Caco-2 (cell line): Measurements from ENCODE around the gene RRAS. TPM values are rescaled to one million over a fixed set of nuclear protein-coding genes. Genes with fewer than 3 reads are reported as not detected.

Experiments used
- BruUV-seq: library from RNA; stranded (reverse); fragments of 400-500 nt; replicated peaks from 2 replicates; lab custom pipeline; 2021; lab: Mats Ljungman, UMichigan
- CTCF ChIA-PET: fragments of 300-600 bp; sonication (Branson Sonifier 250); formaldehyde crosslinking; loops from one replicate; lab custom pipeline; 2022; ENCODE audit warnings: antibody characterized with exemption; lab: Charles Lee
- POLR2A ChIA-PET: fragments of 300-600 bp; sonication (Branson Sonifier 250); formaldehyde crosslinking; loops from one replicate; lab custom pipeline; 2022; ENCODE audit warnings: antibody characterized with exemption; lab: Charles Lee
- DNase-seq, 2 experiments: peaks; one replicate each; pipeline versions ENCODE4 v3.0.0 to v3.0.0-alpha.2; 2020 to 2022
- H3K27me3 ChIP-seq: replicated peaks from 2 replicates; pipeline ENCODE4 v1.6.0; 2011; ENCODE audit warnings: low read length; ENCODE audit not compliant: control insufficient read depth, insufficient read depth
- H3K36me3 ChIP-seq: 2 replicates; pipeline ENCODE4 v1.5.1; 2011; ENCODE audit warnings: low read length; ENCODE audit not compliant: control insufficient read depth, insufficient read depth
- H3K4me1 ChIP-seq: fragments of 250-450 bp; sonication (Bioruptor Pico); 2 replicates; pipeline ENCODE4 v1.5.1; 2020; ENCODE audit warnings: mild to moderate bottlenecking
- H3K4me3 ChIP-seq: 2 replicates; pipeline ENCODE4 v1.5.1; 2011; ENCODE audit warnings: low read depth, mild to moderate bottlenecking, control low read depth, low read length
- H3K9me3 ChIP-seq: fragments of 250-450 bp; sonication (Bioruptor Pico); 2 replicates; pipeline ENCODE4 v1.5.1; 2020; ENCODE audit warnings: mild to moderate bottlenecking, moderate library complexity
- H3K27ac Mint-ChIP-seq: one replicate; pipeline ENCODE4 v1.8.0; 2022; ENCODE audit warnings: mixed read lengths; ENCODE audit not compliant: unreplicated experiment
- H3K27me3 Mint-ChIP-seq: one replicate; pipeline ENCODE4 v1.8.0; 2022; ENCODE audit warnings: mixed read lengths; ENCODE audit not compliant: insufficient read depth, unreplicated experiment
- H3K36me3 Mint-ChIP-seq: one replicate; pipeline ENCODE4 v1.8.0; 2022; ENCODE audit warnings: mild to moderate bottlenecking, mixed read lengths; ENCODE audit not compliant: insufficient read depth, unreplicated experiment
- H3K4me1 Mint-ChIP-seq: one replicate; pipeline ENCODE4 v1.8.0; 2022; ENCODE audit warnings: low read depth, mixed read lengths; ENCODE audit not compliant: unreplicated experiment
- H3K4me3 Mint-ChIP-seq: one replicate; pipeline ENCODE4 v1.8.0; 2022; ENCODE audit warnings: mild to moderate bottlenecking, moderate library complexity, mixed read lengths; ENCODE audit not compliant: unreplicated experiment
- H3K9me3 Mint-ChIP-seq: one replicate; pipeline ENCODE4 v1.8.0; 2022; ENCODE audit warnings: mixed read lengths; ENCODE audit not compliant: unreplicated experiment
- intact Hi-C: fragments of 100-400 bp; cut with micrococcal nuclease; formaldehyde crosslinking; loops from one replicate; pipeline ENCODE4 v1.10.0; 2022; ENCODE audit not compliant: unreplicated experiment
- total RNA-seq: library from RNA; stranded (reverse); gene quantifications from 2 replicates; pipeline ENCODE4 v1.2.3, GENCODE V29; 2022
- TF ChIP-seq, protein P1 (sequence below), 2 experiments: fragments of 200-600 bp in 1 of 2; IDR thresholded peaks; 1 replicate in 1 of 2; 2 replicates in 1 of 2; pipeline versions ENCODE4 v1.5.1 to v1.8.0; 2011 to 2022; ENCODE audit warnings: antibody characterized with exemption in 1 of 2, control low read depth in 1 of 2, inconsistent platforms in 1 of 2, low read depth in 1 of 2, low read length in 1 of 2, mild to moderate bottlenecking in 1 of 2, moderate library complexity in 1 of 2; ENCODE audit not compliant: insufficient read depth in 1 of 2, severe bottlenecking in 1 of 2, unreplicated experiment in 1 of 2

The RRAS gene
- total RNA-seq, 1 experiment from 2014 or later, result 10.6 TPM

DNA sequence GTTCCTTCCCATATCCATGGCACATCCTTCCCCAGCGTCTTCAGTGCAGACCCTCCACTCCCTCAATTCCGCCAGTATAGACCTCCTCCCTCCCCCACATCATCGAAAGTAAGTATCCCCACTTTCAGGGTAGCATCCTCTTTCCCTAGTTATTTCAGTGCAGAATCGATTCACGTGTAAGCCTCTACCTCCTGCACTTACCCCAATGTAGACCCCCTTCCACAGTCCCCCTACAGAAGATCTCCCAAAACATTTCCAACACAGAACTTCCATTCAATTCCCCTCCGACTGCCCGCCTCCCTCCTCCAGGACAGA lies 25.1 kb upstream of the RRAS start:
- Histone ChIP-seq H3K4me1 (peaks cover 13% of the 10 kb centered on the region; the same call in 1 of the 2 replicates), H3K4me3 (peak overlapping the region; percentile 86), H3K9me3 (peaks cover 5% of the 10 kb centered on the region), H3K27me3 (no peaks in the 10 kb centered on the region), H3K36me3 (peaks cover 5% of the 10 kb centered on the region)
- POLR2A ChIA-PET, result interaction anchor here (0.6 to 2.6 kb wide), 5 partner anchors 10 to 25 kb away, joined by 4 to 24 read pairs (median 15); partner anchors contain the start of genes PRMT1, RRAS and SCAF1
- no TSS peak for BruUV-seq
- CTCF ChIA-PET, result interaction anchor here (0.5 to 2.0 kb wide), 5 partner anchors 11 to 171 kb away, joined by 4 to 14 read pairs (median 7); partner anchors contain the start of gene RRAS
- Mint-ChIP-seq H3K27ac (peak overlapping the region; percentile 89), H3K36me3 (peaks cover 80% of the 10 kb centered on the region), H3K9me3 (no peaks in the 10 kb centered on the region), H3K27me3 (no peaks in the 10 kb centered on the region), H3K4me3 (peak overlapping the region; percentile 93), H3K4me1 (peaks cover 18% of the 10 kb centered on the region)
- DNase-seq, result no peak
- intact Hi-C loops, result loop anchor here (1.0 kb wide), 2 partner anchors 11 to 25 kb away; partner anchors contain the start of gene RRAS
- TF ChIP-seq, protein P1, sequence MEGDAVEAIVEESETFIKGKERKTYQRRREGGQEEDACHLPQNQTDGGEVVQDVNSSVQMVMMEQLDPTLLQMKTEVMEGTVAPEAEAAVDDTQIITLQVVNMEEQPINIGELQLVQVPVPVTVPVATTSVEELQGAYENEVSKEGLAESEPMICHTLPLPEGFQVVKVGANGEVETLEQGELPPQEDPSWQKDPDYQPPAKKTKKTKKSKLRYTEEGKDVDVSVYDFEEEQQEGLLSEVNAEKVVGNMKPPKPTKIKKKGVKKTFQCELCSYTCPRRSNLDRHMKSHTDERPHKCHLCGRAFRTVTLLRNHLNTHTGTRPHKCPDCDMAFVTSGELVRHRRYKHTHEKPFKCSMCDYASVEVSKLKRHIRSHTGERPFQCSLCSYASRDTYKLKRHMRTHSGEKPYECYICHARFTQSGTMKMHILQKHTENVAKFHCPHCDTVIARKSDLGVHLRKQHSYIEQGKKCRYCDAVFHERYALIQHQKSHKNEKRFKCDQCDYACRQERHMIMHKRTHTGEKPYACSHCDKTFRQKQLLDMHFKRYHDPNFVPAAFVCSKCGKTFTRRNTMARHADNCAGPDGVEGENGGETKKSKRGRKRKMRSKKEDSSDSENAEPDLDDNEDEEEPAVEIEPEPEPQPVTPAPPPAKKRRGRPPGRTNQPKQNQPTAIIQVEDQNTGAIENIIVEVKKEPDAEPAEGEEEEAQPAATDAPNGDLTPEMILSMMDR (IDR thresholded peaks at IDR 0.05; ENCODE audit: insufficient read depth in 1 of 2, low read depth in 1 of 2, low read length in 1 of 2, severe bottlenecking in 1 of 2, unreplicated experiment in 1 of 2), result no peak

DNA sequence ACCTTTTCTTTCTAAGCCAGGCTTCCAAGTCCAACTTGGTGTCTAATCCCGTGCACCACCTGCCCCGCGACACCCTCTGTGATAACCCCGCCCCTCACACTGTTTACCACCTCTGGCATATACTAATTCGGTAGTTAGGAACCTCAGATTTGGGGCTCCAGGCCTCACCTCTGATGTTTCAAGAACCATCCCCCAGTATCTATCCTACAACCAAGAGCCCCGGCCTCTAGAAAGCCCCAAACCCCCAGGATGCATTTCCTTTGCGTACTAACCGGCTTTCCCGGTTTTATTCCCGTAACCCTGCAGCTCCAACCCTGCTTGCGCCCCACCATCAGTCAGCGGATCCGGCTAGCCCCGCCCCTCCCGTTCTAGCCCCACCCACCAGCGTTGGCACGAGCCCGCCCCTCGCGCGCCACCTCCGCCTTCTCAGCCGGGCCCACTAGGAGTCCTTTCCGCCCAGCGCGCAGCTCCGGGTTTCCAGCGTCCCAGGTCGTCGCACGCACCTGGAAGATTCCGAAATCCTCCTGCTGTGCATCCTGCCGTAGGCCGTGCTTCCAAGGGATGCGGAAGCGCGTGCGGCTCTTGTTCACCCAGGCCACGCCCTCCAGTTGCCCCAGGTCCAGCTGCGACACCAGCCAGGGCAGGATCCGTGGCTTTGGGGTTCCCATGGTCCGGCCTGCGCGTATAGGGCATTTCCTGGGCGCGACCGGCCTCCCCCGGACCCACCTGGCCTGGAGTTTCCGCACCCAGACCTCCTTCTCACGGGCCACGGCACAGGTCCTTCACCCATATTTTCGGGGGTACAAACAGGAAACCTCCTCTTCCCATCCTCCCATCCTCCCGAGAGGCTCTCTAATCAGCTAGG lies 24.5 kb upstream of the RRAS start:
- Histone ChIP-seq H3K9me3 (peaks cover 8% of the 10 kb centered on the region), H3K36me3 (peaks cover 10% of the 10 kb centered on the region), H3K4me1 (peaks cover 13% of the 10 kb centered on the region; the same call in 1 of the 2 replicates), H3K4me3 (peak overlapping the region; percentile 86), H3K27me3 (no peaks in the 10 kb centered on the region)
- TF ChIP-seq, protein P1 (IDR thresholded peaks at IDR 0.05; ENCODE audit: insufficient read depth in 1 of 2, low read depth in 1 of 2, low read length in 1 of 2, severe bottlenecking in 1 of 2, unreplicated experiment in 1 of 2), result no peak
- Mint-ChIP-seq H3K27me3 (no peaks in the 10 kb centered on the region), H3K27ac (peak overlapping the region; percentile 89), H3K36me3 (peaks cover 80% of the 10 kb centered on the region), H3K4me1 (peaks cover 18% of the 10 kb centered on the region), H3K9me3 (no peaks in the 10 kb centered on the region), H3K4me3 (peak overlapping the region; percentile 93)
- intact Hi-C loops, result loop anchor here (1.0 kb wide), 2 partner anchors 12 to 24 kb away; partner anchors contain the start of gene RRAS
- DNase-seq, result peak; percentile 93 to 95
- ChIA-PET CTCF (interaction anchor here (0.6 to 2.0 kb wide), 6 partner anchors 9 to 94 kb away, joined by 4 to 14 read pairs (median 7); partner anchors contain the start of gene RRAS), POLR2A (interaction anchor here (0.6 to 2.6 kb wide), 8 partner anchors 12 to 514 kb away, joined by 3 to 24 read pairs (median 6); partner anchors contain the start of genes NOSIP, PRMT1, PRRG2 and RPS11)
- no TSS peak for BruUV-seq

DNA sequence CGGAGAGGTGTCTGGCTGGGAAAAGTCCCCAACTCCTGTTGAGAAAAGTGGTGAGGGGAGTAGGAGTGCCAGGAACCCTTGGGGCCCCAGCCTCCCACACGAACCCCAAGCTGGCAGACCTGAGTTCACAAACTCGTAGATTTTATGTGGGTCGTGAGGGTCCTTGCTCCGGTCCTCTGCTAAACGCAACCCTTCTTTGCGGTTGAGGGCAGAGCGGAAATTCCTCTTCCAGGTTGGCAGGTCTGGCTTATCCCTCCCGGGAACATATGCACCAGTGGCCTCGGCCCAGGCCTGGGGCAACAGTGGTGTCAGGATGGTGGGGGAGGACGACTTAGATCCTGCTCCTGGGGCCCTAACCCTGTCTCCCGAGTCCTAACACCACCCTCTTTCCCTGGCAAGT lies 23.3 kb upstream of the RRAS start:
- peaks cover 8% of the 10 kb centered on the region for H3K9me3 ChIP-seq
- H3K4me3 Mint-ChIP-seq, result no peak overlapping the region
- BruUV-seq, result no TSS peak
- no peaks in the 10 kb centered on the region for H3K27me3 Mint-ChIP-seq
- peak overlapping the region; percentile 35 for H3K27ac Mint-ChIP-seq
- peaks cover 83% of the 10 kb centered on the region for H3K36me3 Mint-ChIP-seq
- no peak overlapping the region for H3K4me3 ChIP-seq
- peaks cover 18% of the 10 kb centered on the region for H3K4me1 Mint-ChIP-seq
- ChIA-PET POLR2A (no interaction called here), CTCF (interaction anchor here (0.6 to 1.5 kb wide), 2 partner anchors 18 to 59 kb away, joined by 4 to 7 read pairs; no protein-coding TSS in a partner anchor)
- H3K36me3 ChIP-seq, result peaks cover 18% of the 10 kb centered on the region
- TF ChIP-seq, protein P1 (IDR thresholded peaks at IDR 0.05; ENCODE audit: insufficient read depth in 1 of 2, low read depth in 1 of 2, low read length in 1 of 2, severe bottlenecking in 1 of 2, unreplicated experiment in 1 of 2), result no peak
- peaks cover 13% of the 10 kb centered on the region; the same call in 1 of the 2 replicates for H3K4me1 ChIP-seq
- no peak for DNase-seq
- intact Hi-C loops, result no loop called here
- H3K27me3 ChIP-seq, result no peaks in the 10 kb centered on the region
- no peaks in the 10 kb centered on the region for H3K9me3 Mint-ChIP-seq
